Dedifferentiated amniotic fluid mesenchymal stem cell (primary cell): ENCODE results near the gene SLC41A1.

ENCODE experiments used
- DNase-seq: peaks from one replicate; pipeline ENCODE4 v3.0.0-alpha.2; 2016; ENCODE audit errors: extremely low spot score

SLC41A1 gene

GRCh38 chr1:205787287-205787916 lies 25.6 kb downstream of the SLC41A1 start:
- no peak for DNase-seq

GRCh38 chr1:205786601-205787000 lies 26.4 kb downstream of the SLC41A1 start:
- DNase-seq, result no peak

GRCh38 chr1:205785446-205785845 lies 27.6 kb downstream of the SLC41A1 start:
- no peak for DNase-seq

GRCh38 chr1:205783904-205784303 lies 29.1 kb downstream of the SLC41A1 start:
- DNase-seq, result no peak

GRCh38 chr1:205783433-205783795 lies 29.6 kb downstream of the SLC41A1 start:
- no peak for DNase-seq

- DNase-seq, result no peak
Observed at GRCh38 chr1:205782627-205783432, 30.2 kb downstream of the SLC41A1 start.

GRCh38 chr1:205780335-205780734 lies 32.7 kb downstream of the SLC41A1 start:
- DNase-seq, result no peak

DNA sequence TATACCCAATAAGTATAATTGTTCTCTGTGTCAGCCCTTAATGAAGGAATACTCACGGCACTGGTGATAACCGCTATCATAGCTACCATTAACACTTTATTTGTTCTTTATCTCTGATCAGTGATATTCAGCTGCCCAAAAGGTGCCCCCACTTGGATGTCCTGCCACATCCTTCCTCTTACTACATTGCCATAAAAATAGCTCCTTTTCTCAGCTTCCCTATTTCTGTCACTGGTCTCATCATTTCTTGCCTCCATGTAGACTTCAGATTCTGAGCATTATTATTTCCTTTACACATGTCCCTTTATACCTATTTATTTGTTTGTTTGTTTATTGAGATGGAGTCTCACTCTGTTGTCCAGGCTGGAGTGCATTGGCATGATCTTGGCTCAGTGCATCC lies 35.0 kb downstream of the SLC41A1 start:
- no peak for DNase-seq

GRCh38 chr1:205775717-205776056 lies 37.3 kb downstream of the SLC41A1 start:
- DNase-seq, result no peak

GRCh38 chr1:205775015-205775716 lies 37.8 kb downstream of the SLC41A1 start, which contains the start of gene RAB29:
TSS of gene RAB29 (minus strand) at chr1:205775482. CDS start at chr1:205774956, 526 bp downstream.
- peak; percentile 88 for DNase-seq

GRCh38 chr1:205774198-205775014 lies 38.6 kb downstream of the SLC41A1 start:
- DNase-seq, result no peak

DNA sequence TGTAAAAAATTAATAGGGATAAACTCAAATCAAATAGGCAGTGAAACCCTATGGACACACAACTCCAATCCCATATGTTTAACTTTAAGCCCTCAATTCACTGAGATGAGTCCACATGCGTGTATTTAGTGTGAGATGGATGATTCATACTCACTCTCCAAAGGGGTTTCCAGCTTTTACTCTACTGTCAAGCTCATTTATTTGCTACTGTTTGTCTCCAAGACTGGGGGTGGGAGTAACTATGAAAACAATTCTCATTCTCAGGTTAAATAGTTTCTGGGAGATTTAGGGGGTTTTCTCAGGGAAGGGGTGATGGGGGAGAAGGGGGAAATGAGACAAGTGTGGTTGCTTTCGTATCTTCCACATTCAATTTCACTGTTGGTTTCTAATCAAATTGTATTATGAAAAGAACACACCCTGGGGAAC lies 40.4 kb downstream of the SLC41A1 start:
- no peak for DNase-seq

DNA sequence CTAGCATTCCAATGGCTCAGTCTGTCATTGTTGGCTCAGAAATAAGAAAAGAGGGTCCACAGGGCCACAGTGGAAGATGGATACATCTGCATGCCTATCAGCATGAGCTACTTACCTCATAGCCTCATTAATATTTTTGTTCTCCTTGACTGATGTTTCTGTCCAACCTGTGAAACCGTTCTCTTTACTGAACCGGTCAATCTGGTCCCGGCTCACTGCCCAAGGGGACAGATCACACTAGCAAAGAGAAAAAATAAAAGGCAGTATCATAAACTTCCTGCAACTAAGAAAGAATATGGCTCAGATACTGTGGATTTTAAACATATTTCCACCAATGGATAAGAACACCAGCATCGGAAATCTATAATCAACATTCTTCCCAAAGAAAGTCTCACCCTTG lies 42.4 kb downstream of the SLC41A1 start:
- no peak for DNase-seq

GRCh38 chr1:205769641-205770365 lies 43.2 kb downstream of the SLC41A1 start:
- DNase-seq, result peak; percentile 20

- DNase-seq, result no peak
Observed at GRCh38 chr1:205767248-205767647, 45.8 kb downstream of the SLC41A1 start.

GRCh38 chr1:205766570-205766969 lies 46.4 kb downstream of the SLC41A1 start:
- DNase-seq, result no peak

GRCh38 chr1:205766038-205766437 lies 47.0 kb downstream of the SLC41A1 start:
- no peak for DNase-seq

DNA sequence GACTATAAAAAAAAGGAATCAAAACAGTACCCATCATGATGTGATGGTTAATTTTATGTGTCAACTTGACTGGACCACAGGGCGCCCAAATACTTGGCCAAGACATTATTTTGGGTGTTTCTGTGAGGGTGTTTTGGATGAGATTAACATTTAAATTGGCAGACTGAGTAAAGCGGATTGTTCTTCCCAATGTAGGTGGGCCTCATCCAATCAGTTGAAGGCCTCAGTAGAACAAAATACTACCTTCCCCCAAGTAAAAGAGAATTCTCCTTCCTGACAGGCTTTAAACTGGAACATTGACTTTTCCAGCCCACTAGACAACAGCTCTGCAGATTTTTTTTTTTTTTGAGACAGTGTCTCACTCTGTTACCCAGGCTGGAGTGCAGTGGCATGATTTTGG lies 48.4 kb downstream of the SLC41A1 start:
- no peak for DNase-seq

- DNase-seq, result no peak
Observed at GRCh38 chr1:205763980-205764379, 49.0 kb downstream of the SLC41A1 start.

DNA sequence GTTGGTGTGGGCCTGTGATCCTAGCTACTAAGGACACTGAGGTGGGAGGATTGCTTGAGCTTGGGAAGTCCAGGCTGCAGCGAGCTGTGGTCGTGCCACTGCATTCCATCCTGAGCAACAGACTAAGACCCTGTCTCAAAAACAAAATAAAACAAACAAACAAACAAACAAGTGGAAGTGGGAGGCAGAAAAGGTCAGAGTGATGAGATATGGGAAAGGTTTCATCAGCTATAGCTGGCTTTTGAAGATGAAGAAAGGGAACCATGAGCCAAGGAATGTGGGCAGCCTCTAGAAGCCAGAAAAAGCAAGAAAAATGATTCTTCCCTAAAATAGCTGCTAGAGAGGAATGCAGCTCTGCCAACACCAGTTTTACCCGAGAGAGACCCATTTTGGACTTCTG lies 52.4 kb downstream of the SLC41A1 start:
- no peak for DNase-seq

DNA sequence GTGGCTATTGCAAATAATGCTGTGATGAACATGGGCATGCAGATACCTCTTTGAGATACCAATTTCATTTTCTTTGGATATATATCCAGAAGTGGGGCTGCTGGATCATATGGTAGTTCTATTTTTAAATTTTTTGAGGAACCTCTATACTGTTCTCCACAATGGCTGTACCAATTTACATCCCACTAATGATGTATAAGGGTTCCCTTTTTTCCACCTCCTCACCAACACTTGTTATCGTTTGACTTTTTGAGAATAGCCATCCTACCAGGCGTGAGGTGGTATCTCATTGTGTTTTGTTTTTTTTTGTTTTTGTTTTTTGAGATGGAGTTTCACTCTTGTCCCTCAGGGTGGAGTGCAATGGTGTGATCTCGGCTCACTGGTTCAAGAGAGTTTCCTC lies 56.4 kb downstream of the SLC41A1 start:
- DNase-seq, result no peak
